ENCODE data around the gene RAB5A. TPM values are rescaled to one million over a fixed set of nuclear protein-coding genes. Genes with fewer than 3 reads are reported as not detected.

RAB5A gene
- total RNA-seq, 1 experiment from 2014 or later = 86.8 TPM

DNA sequence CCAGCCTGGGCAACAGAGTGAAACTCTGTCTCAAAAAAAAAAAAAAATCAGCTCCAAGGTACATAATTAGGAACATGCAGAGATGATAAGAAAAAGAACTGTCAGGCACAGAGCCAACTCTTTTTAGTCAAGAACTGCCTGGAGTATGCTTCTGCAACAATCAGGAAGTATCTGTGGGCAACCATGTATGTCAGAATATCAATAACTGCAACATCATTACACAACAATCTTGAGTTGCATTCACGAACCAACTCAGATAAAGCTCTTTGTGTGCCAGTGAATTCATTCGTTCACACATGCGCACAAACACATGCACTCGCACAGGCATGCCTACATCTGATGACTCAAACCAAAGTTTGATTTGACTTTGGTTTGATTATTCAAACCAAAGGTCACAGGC lies 45.0 kb upstream of the RAB5A start:
- POLR2A ChIA-PET (ENCODE audit: unreplicated experiment) = no interaction called here
- CTCF ChIA-PET = no interaction called here
- Histone ChIP-seq H3K9me2 (replicated peaks; ENCODE audit: low read length) (no peaks in the 10 kb centered on the region), H3K79me2 (ENCODE audit: low read length) (no peaks in the 10 kb centered on the region), H3K36me3 (ENCODE audit: low read depth, low read length) (no peaks in the 10 kb centered on the region), H3K9me3 (ENCODE audit: low read length) (no peaks in the 10 kb centered on the region), H2AFZ (ENCODE audit: low read length) (no peak overlapping the region), H3K4me1 (ENCODE audit: insufficient read depth, low read length) (peaks cover 19% of the 10 kb centered on the region), H3F3A (ENCODE audit: low read length, unreplicated experiment) (no peaks in the 10 kb centered on the region), H3K27ac (ENCODE audit: low read length) (no peak overlapping the region), H3K27me3 (ENCODE audit: low read length) (no peaks in the 10 kb centered on the region), H4K20me1 (ENCODE audit: low read length) (no peaks in the 10 kb centered on the region), H3K4me3 (ENCODE audit: low read length) (no peak overlapping the region), H3K9ac (ENCODE audit: low read length) (no peak overlapping the region), H3K4me2 (ENCODE audit: low read length) (no peak overlapping the region)
- no TSS peak for BruUV-seq (replicated peaks)
- ATAC-seq (no peak), DNase-seq (no peak)
- intact Hi-C loops (cut with micrococcal nuclease) = no loop called here
- TF ChIP-seq, protein P1, sequence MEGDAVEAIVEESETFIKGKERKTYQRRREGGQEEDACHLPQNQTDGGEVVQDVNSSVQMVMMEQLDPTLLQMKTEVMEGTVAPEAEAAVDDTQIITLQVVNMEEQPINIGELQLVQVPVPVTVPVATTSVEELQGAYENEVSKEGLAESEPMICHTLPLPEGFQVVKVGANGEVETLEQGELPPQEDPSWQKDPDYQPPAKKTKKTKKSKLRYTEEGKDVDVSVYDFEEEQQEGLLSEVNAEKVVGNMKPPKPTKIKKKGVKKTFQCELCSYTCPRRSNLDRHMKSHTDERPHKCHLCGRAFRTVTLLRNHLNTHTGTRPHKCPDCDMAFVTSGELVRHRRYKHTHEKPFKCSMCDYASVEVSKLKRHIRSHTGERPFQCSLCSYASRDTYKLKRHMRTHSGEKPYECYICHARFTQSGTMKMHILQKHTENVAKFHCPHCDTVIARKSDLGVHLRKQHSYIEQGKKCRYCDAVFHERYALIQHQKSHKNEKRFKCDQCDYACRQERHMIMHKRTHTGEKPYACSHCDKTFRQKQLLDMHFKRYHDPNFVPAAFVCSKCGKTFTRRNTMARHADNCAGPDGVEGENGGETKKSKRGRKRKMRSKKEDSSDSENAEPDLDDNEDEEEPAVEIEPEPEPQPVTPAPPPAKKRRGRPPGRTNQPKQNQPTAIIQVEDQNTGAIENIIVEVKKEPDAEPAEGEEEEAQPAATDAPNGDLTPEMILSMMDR (conservative IDR thresholded peaks at IDR 0.05; ENCODE audit: low read depth, low read length) = no peak
- TF ChIP-seq EZH2 (IDR thresholded peaks at IDR 0.05; ENCODE audit: low read length, unreplicated experiment) (no peak), EZH2phosphoT487 (IDR thresholded peaks at IDR 0.05; ENCODE audit: borderline replicate concordance, low read length) (no peak)

DNA sequence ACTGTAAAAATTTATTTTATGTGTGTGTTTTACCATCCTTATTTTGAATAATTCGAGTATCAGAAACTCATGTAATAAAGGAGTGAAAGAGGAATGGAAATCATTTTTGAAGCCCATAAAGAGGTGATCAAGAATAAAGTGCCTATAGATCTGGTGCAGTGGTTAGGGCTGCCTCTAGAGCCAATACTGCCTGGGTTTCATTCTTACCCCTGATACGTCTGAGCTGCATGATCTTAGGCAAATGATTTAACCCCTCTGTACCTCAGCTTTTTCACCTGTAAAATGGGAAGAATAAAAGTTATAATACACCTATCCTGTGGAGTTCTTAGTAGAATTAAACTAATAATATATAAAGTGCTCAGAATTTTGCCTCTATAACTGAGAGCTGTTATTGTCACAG lies 43.2 kb upstream of the RAB5A start:
- H3K4me1 ChIP-seq (ENCODE audit: insufficient read depth, low read length) = peaks cover 7% of the 10 kb centered on the region
- DNase-seq (no peak), ATAC-seq (no peak)
- no peak overlapping the region for H3K4me2 ChIP-seq (ENCODE audit: low read length)
- no peaks in the 10 kb centered on the region for H4K20me1 ChIP-seq (ENCODE audit: low read length)
- no peaks in the 10 kb centered on the region for H3K36me3 ChIP-seq (ENCODE audit: low read depth, low read length)
- intact Hi-C loops (cut with micrococcal nuclease) = no loop called here
- H3F3A ChIP-seq (ENCODE audit: low read length, unreplicated experiment) = no peaks in the 10 kb centered on the region
- ChIA-PET CTCF (no interaction called here), POLR2A (ENCODE audit: unreplicated experiment) (no interaction called here)
- BruUV-seq (replicated peaks) = no TSS peak
- H2AFZ ChIP-seq (ENCODE audit: low read length) = no peak overlapping the region
- no peaks in the 10 kb centered on the region for H3K79me2 ChIP-seq (ENCODE audit: low read length)
- TF ChIP-seq, protein P1 (conservative IDR thresholded peaks at IDR 0.05; ENCODE audit: low read depth, low read length) = no peak
- no peak for TF ChIP-seq EZH2 (IDR thresholded peaks at IDR 0.05; ENCODE audit: low read length, unreplicated experiment)
- no peak for TF ChIP-seq EZH2phosphoT487 (IDR thresholded peaks at IDR 0.05; ENCODE audit: borderline replicate concordance, low read length)
- H3K27me3 ChIP-seq (ENCODE audit: low read length) = no peaks in the 10 kb centered on the region
- no peak overlapping the region for H3K27ac ChIP-seq (ENCODE audit: low read length)
- H3K9me3 ChIP-seq (ENCODE audit: low read length) = no peaks in the 10 kb centered on the region
- no peak overlapping the region for H3K9ac ChIP-seq (ENCODE audit: low read length)
- H3K9me2 ChIP-seq (replicated peaks; ENCODE audit: low read length) = no peaks in the 10 kb centered on the region
- no peak overlapping the region for H3K4me3 ChIP-seq (ENCODE audit: low read length)

DNA sequence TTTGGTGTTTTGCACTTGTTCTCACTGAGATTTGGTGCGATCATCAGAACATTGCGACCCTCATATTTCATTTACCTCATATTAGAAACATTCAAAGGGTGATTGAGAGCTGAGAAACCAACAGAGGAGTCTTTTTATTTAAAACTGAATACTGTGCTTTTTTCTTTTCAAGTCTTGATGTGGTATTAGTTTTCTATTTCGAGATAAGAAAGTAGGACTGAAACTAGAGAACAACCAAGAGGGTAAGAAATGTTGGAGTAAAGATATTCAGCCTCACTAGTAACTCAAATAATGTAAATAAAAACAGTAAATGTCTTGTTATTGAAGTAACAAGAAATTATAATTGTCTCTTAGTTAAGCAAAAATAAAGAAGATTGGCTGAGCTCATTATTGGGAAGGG lies 39.4 kb upstream of the RAB5A start:
- TF ChIP-seq EZH2 (IDR thresholded peaks at IDR 0.05; ENCODE audit: low read length, unreplicated experiment) (no peak), EZH2phosphoT487 (IDR thresholded peaks at IDR 0.05; ENCODE audit: borderline replicate concordance, low read length) (no peak)
- TF ChIP-seq, protein P1 (conservative IDR thresholded peaks at IDR 0.05; ENCODE audit: low read depth, low read length) = no peak
- BruUV-seq (replicated peaks) = no TSS peak
- H3K9me3 ChIP-seq (ENCODE audit: low read length) = no peaks in the 10 kb centered on the region
- no peak for DNase-seq
- no peaks in the 10 kb centered on the region for H3K9me2 ChIP-seq (replicated peaks; ENCODE audit: low read length)
- H3K4me1 ChIP-seq (ENCODE audit: insufficient read depth, low read length) = no peaks in the 10 kb centered on the region
- H3K4me3 ChIP-seq (ENCODE audit: low read length) = no peak overlapping the region
- ChIA-PET POLR2A (ENCODE audit: unreplicated experiment) (interaction anchor here (0.6 kb wide), 1 partner anchor 11 kb away, joined by 3 read pairs; no protein-coding TSS in a partner anchor), CTCF (no interaction called here)
- intact Hi-C loops (cut with micrococcal nuclease) = no loop called here
- H3K9ac ChIP-seq (ENCODE audit: low read length) = no peak overlapping the region
- H3K36me3 ChIP-seq (ENCODE audit: low read depth, low read length) = no peaks in the 10 kb centered on the region
- ATAC-seq = no peak
- H3F3A ChIP-seq (ENCODE audit: low read length, unreplicated experiment) = no peaks in the 10 kb centered on the region
- H3K27me3 ChIP-seq (ENCODE audit: low read length) = no peaks in the 10 kb centered on the region
- no peak overlapping the region for H3K27ac ChIP-seq (ENCODE audit: low read length)
- H3K4me2 ChIP-seq (ENCODE audit: low read length) = no peak overlapping the region
- H4K20me1 ChIP-seq (ENCODE audit: low read length) = no peaks in the 10 kb centered on the region
- H2AFZ ChIP-seq (ENCODE audit: low read length) = no peak overlapping the region
- no peaks in the 10 kb centered on the region for H3K79me2 ChIP-seq (ENCODE audit: low read length)

Measured in PC-3 (cell line).